ENCODE data around the gene MMP17.

Gene MMP17

GRCh38 chr12:131842169-131842568 lies 14.0 kb downstream of the MMP17 start:
- no peak for TF ChIP-seq GATA1 (IDR thresholded peaks at IDR 0.05; ENCODE audit: low read depth, low read length)
- TF ChIP-seq POLR2A (IDR thresholded peaks at IDR 0.05; ENCODE audit: low read length): no peak
- no peak for DNase-seq

GRCh38 chr12:131843527-131843926 lies 15.3 kb downstream of the MMP17 start:
- DNase-seq: no peak
- TF ChIP-seq GATA1 (IDR thresholded peaks at IDR 0.05; ENCODE audit: low read depth, low read length): no peak
- no peak for TF ChIP-seq POLR2A (IDR thresholded peaks at IDR 0.05; ENCODE audit: low read length)

DNA sequence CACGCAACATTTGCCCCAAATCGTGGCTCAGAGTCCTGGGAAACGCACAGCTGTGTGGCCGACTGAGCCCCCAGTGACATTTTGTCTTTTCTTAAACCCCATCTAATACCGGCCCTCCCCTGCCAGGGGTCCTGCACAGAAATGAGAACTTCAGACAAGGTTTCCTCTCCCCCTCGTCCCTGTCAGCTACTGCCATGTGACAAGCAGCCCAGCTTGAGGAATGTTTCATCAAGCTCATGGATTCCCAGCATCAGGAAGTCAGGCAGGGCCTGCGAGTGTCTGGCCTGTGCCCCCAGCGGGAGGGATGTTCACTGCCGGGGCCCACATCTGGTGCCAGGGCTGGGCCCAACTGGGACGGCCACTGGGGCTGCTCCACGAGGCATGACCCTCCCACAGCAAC lies 15.9 kb downstream of the MMP17 start:
- TF ChIP-seq GATA1 (IDR thresholded peaks at IDR 0.05; ENCODE audit: low read depth, low read length): no peak
- no peak for TF ChIP-seq POLR2A (IDR thresholded peaks at IDR 0.05; ENCODE audit: low read length)
- DNase-seq: no peak

GRCh38 chr12:131844656-131845055 lies 16.5 kb downstream of the MMP17 start:
- TF ChIP-seq GATA1 (IDR thresholded peaks at IDR 0.05; ENCODE audit: low read depth, low read length) (no peak), POLR2A (IDR thresholded peaks at IDR 0.05; ENCODE audit: low read length) (no peak)
- DNase-seq: no peak

- no peak for DNase-seq
- TF ChIP-seq GATA1 (IDR thresholded peaks at IDR 0.05; ENCODE audit: low read depth, low read length) (no peak), POLR2A (IDR thresholded peaks at IDR 0.05; ENCODE audit: low read length) (no peak)
Observed at GRCh38 chr12:131845121-131845520, 16.9 kb downstream of the MMP17 start.

- TF ChIP-seq GATA1 (IDR thresholded peaks at IDR 0.05; ENCODE audit: low read depth, low read length) (no peak), POLR2A (IDR thresholded peaks at IDR 0.05; ENCODE audit: low read length) (no peak)
- DNase-seq: no peak
Observed at GRCh38 chr12:131847456-131847855, 19.3 kb downstream of the MMP17 start.

DNA sequence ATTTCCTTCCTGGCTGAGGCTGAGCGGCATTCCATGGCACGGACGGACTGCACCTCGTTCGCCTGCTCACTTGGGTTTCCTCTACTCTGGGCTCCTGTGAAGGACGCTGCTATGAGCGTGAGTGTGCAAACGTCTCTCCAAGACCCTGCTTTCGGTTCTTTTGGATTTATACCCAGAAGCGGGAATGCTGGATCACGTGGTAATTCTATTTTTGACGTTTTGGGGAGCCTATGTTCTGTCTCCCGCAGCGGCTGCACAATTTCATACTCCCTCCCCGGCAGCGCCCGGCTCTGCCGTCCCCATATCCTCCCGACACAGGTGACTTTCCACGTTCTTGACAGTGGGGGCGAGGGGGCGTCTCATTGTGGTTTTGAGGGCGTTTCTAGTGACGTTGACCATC lies 20.6 kb downstream of the MMP17 start:
- DNase-seq: no peak
- TF ChIP-seq POLR2A (IDR thresholded peaks at IDR 0.05; ENCODE audit: low read length): no peak

GRCh38 chr12:131849700-131850553 lies 21.7 kb downstream of the MMP17 start:
- DNase-seq: no peak
- TF ChIP-seq GATA1 (IDR thresholded peaks at IDR 0.05; ENCODE audit: low read depth, low read length) (no peak), POLR2A (IDR thresholded peaks at IDR 0.05; ENCODE audit: low read length) (no peak)

GRCh38 chr12:131850856-131851559 lies 22.8 kb downstream of the MMP17 start:
- DNase-seq: no peak
- TF ChIP-seq GATA1 (IDR thresholded peaks at IDR 0.05; ENCODE audit: low read depth, low read length) (no peak), POLR2A (IDR thresholded peaks at IDR 0.05; ENCODE audit: low read length) (no peak)

GRCh38 chr12:131851741-131852550 lies 23.8 kb downstream of the MMP17 start:
- TF ChIP-seq GATA1 (IDR thresholded peaks at IDR 0.05; ENCODE audit: low read depth, low read length) (no peak), POLR2A (IDR thresholded peaks at IDR 0.05; ENCODE audit: low read length) (no peak)
- DNase-seq: no peak

GRCh38 chr12:131852551-131853299 lies 24.5 kb downstream of the MMP17 start:
- DNase-seq: no peak
- TF ChIP-seq GATA1 (IDR thresholded peaks at IDR 0.05; ENCODE audit: low read depth, low read length) (no peak), POLR2A (IDR thresholded peaks at IDR 0.05; ENCODE audit: low read length) (no peak)

DNA sequence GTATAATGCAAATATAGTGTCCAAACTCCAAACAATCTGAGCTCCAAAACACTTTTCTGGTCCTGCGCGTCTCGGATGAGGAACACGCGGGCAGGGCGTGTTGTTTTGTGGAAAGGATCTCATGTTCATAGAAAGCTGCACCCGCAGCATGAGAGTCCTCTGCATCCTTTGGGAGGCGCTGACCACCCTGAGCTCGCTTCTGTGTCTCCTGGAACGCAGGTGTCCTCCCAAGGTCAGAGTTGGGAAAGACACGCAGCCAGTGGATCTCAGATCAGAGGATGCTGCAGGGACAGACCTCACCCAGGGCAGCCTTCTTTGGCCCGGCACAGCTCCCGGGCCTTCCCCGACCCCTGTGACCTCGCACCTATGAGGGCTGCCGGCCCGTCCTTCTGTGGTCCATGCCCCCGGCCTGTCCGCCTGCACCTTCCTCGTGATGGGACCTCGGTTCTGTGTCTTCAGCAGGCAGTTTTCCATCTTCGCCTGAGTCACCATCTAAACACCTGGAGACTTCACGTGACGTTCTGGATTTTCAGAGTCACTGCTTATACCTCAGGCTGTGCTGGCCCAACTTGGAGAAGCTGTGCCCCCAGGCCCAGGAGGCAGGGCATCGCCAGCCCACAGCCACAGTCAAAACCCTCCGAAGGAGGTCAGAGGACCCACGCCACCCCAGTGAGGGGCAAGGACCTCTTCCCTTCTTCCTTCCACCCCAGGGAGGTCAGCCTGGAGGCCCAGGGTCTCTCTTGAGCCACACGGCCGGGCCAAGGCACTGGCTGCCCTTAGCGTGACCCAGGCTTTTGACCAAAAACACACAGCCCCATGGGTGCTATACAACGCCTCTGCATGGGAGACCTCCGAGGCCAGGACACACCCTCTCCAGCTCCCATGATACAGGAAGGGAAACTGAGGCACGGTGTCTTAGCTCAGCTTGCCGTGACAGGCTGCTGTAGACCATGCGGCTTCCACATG lies 25.9 kb downstream of the MMP17 start:
- TF ChIP-seq POLR2A (IDR thresholded peaks at IDR 0.05; ENCODE audit: low read length): no peak
- TF ChIP-seq GATA1 (IDR thresholded peaks at IDR 0.05; ENCODE audit: low read depth, low read length): no peak
- no peak for DNase-seq

Data from erythroblast (primary cell).